Testis (tissue), 3 donors: Measurements from ENCODE around the gene RAB11FIP3. TPM values are rescaled to one million over a fixed set of nuclear protein-coding genes. Genes with fewer than 3 reads are reported as not detected.
"Not testable (repeated sequence)": the region's sequence is repeated elsewhere in the genome, so short reads cannot be mapped to it uniquely, and the experiment has no call there.

Experiments
- DNase-seq: peaks from one replicate; pipeline ENCODE4 v3.0.0-alpha.2; 2019
- H3K27ac ChIP-seq, 2 donors: fragments of 200-600 bp; sonication (generic); one replicate each; pipeline ENCODE4 v1.5.1; 2019
- H3K27me3 ChIP-seq: fragments of 200-600 bp; sonication (generic); one replicate; pipeline ENCODE4 v1.5.1; 2019
- H3K36me3 ChIP-seq: fragments of 200-600 bp; sonication (generic); one replicate; pipeline ENCODE4 v1.5.1; 2017; ENCODE audit warnings: low read depth; ENCODE audit errors: missing control alignments
- H3K4me1 ChIP-seq: fragments of 200-600 bp; sonication (generic); one replicate; pipeline ENCODE4 v1.5.1; 2019
- H3K4me3 ChIP-seq, 2 donors: fragments of 200-600 bp; sonication (generic); one replicate each; pipeline ENCODE4 v1.5.1; 2017 to 2019
- H3K9me3 ChIP-seq: fragments of 200-600 bp; sonication (generic); one replicate; pipeline ENCODE4 v1.5.1; 2017
- POLR2A ChIP-seq: fragments of 450-650 bp; IDR thresholded peaks from one replicate; pipeline ENCODE4 v1.6.1; 2017; ENCODE audit warnings: antibody characterized with exemption, mild to moderate bottlenecking, moderate library complexity
- WGBS, 2 donors: methylation state at CpG; one replicate each; pipeline ENCODE4 v1.1.5; 2018; 5-methylcytosine and 5-hydroxymethylcytosine counted together
- intact Hi-C: fragments of 100-400 bp; cut with DNase I; formaldehyde crosslinking; loops from one replicate; pipeline ENCODE4 v1.15.1; 2023; ENCODE audit warnings: low total_unique reads
- polyA plus RNA-seq: library from polyadenylated mRNA; stranded (reverse); fragments of 350-450 nt; fragmentation: Illumina TruSeq; extraction: RNeasy Lipid Tissue Mini Kit (QIAGEN cat#74804); gene quantifications from one replicate; pipeline ENCODE4 v1.2.3, GENCODE V29; 2014; ENCODE audit warnings: low read depth, low replicate concordance; ENCODE audit not compliant: insufficient read depth
- total RNA-seq, 2 donors: library from RNA; depleted of rRNA; stranded (reverse); fragments of >200 nt; gene quantifications; one replicate each; pipeline ENCODE4 v1.2.3, GENCODE V29; 2016
- TF ChIP-seq, protein P1 (sequence below), 3 experiments: fragments of 450-650 bp in 2 of 3; fragments of 200-600 bp in 1 of 3; sonication (generic) in 1 of 3; IDR thresholded peaks; one replicate each; pipeline ENCODE4 v1.5.1; 2016 to 2019; ENCODE audit warnings: antibody characterized with exemption in 3 of 3, mild to moderate bottlenecking in 2 of 3, moderate library complexity in 1 of 3

RAB11FIP3 gene
- total and polyA plus RNA-seq, 3 donors from 2014 or later, result 61.7 to 186 (median 166) TPM

- Histone ChIP-seq H3K4me3 (no peak overlapping the region), H3K36me3 (no peaks in the 10 kb centered on the region), H3K9me3 (no peaks in the 10 kb centered on the region), H3K27me3 (no peaks in the 10 kb centered on the region), H3K27ac (no peak overlapping the region), H3K4me1 (peaks cover 20% of the 10 kb centered on the region)
- 91 to 93% methylated on average over 7 of the region's 7 CpGs for WGBS, 2 donors
- intact Hi-C loops, result no loop called here
- no peak for DNase-seq
- TF ChIP-seq, protein P1, sequence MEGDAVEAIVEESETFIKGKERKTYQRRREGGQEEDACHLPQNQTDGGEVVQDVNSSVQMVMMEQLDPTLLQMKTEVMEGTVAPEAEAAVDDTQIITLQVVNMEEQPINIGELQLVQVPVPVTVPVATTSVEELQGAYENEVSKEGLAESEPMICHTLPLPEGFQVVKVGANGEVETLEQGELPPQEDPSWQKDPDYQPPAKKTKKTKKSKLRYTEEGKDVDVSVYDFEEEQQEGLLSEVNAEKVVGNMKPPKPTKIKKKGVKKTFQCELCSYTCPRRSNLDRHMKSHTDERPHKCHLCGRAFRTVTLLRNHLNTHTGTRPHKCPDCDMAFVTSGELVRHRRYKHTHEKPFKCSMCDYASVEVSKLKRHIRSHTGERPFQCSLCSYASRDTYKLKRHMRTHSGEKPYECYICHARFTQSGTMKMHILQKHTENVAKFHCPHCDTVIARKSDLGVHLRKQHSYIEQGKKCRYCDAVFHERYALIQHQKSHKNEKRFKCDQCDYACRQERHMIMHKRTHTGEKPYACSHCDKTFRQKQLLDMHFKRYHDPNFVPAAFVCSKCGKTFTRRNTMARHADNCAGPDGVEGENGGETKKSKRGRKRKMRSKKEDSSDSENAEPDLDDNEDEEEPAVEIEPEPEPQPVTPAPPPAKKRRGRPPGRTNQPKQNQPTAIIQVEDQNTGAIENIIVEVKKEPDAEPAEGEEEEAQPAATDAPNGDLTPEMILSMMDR (IDR thresholded peaks at IDR 0.05), result no peak
- TF ChIP-seq POLR2A, result no peak
These were observed 34.3 kb downstream of the RAB11FIP3 start for GRCh38 chr16:459761-460160.

GRCh38 chr16:460787-461186 is 35.3 kb downstream of the RAB11FIP3 start:
- DNase-seq, result no peak
- Histone ChIP-seq H3K27ac (no peak overlapping the region), H3K36me3 (no peaks in the 10 kb centered on the region), H3K4me1 (peaks cover 20% of the 10 kb centered on the region), H3K9me3 (no peaks in the 10 kb centered on the region), H3K4me3 (no peak overlapping the region), H3K27me3 (no peaks in the 10 kb centered on the region)
- intact Hi-C loops, result no loop called here
- TF ChIP-seq, protein P1 (IDR thresholded peaks at IDR 0.05), result no peak
- TF ChIP-seq POLR2A, result no peak
- WGBS, 2 donors, result 85 to 95% methylated on average over 20 of the region's 20 CpGs

DNA sequence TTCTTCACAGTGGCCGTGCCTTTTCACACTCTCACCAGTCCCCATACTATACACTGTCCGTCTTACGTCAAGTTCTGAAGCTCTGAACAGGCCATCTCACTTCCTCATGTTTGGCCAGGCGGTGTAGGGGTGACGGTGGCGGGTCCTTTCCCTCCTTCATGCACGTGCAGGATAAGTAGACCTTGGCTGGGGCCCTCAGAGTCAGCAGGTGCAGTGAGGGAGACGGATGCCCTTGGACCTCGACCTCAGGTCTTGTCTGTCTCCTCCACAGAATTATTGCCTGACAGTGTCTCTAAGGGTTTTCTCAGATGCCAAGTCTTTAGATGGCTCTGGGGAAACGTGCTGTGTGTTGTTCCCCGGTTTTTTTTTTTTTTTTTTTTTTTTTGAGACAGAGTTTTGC is 37.6 kb downstream of the RAB11FIP3 start:
- Histone ChIP-seq H3K27ac (no peak overlapping the region), H3K9me3 (no peaks in the 10 kb centered on the region), H3K4me1 (peaks cover 5% of the 10 kb centered on the region), H3K36me3 (no peaks in the 10 kb centered on the region), H3K4me3 (no peak overlapping the region), H3K27me3 (no peaks in the 10 kb centered on the region)
- DNase-seq, result no peak
- intact Hi-C loops, result no loop called here
- WGBS, 2 donors, result 84 to 85% methylated on average over 11 of the region's 11 CpGs
- TF ChIP-seq POLR2A, result no peak
- TF ChIP-seq, protein P1 (IDR thresholded peaks at IDR 0.05), result no peak

DNA sequence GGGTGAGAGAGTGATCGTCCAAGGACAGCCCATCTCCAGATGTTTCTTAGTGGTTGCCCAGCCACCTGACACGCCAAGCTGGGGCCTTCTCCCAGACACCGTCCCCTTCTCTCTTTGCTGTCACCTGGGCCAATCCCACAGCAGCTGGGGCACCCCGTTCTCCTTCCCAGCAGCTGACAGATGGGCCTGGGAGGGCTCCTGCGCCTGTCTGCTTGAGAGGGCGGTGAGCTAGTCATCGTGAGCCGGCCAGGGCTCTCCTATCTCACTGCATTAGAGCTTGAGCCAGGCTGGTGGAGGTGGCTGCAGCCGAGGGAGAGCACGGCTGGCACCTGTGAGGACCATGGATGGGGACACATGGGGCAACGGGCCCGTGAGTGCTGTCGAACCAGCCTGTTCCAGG is 41.2 kb downstream of the RAB11FIP3 start:
- WGBS, 2 donors, result 75% methylated on average over 13 of the region's 13 CpGs
- peaks cover 4% of the 10 kb centered on the region for H3K4me1 ChIP-seq
- DNase-seq, result no peak
- intact Hi-C loops, result no loop called here
- H3K27ac ChIP-seq, result no peak overlapping the region
- no peaks in the 10 kb centered on the region for H3K36me3 ChIP-seq
- H3K9me3 ChIP-seq, result no peaks in the 10 kb centered on the region
- no peaks in the 10 kb centered on the region for H3K27me3 ChIP-seq
- TF ChIP-seq, protein P1 (IDR thresholded peaks at IDR 0.05), result no peak
- TF ChIP-seq POLR2A, result no peak
- no peak overlapping the region for H3K4me3 ChIP-seq

- 65 to 66% methylated on average over 12 of the region's 12 CpGs for WGBS, 2 donors
- intact Hi-C loops, H3K27me3 ChIP-seq, H3K4me3 ChIP-seq, H3K36me3 ChIP-seq, H3K9me3 ChIP-seq, H3K27ac ChIP-seq, DNase-seq: not testable (repeated sequence)
- H3K4me1 ChIP-seq, result peaks cover 11% of the 10 kb centered on the region
These were observed 41.9 kb downstream of the RAB11FIP3 start for GRCh38 chr16:467249-467871.
